K562 (cell line): Measurements from ENCODE around the gene BIRC5.

ENCODE experiments used
- ETV5 ChIP-seq: sonication (generic); formaldehyde crosslinking; IDR thresholded peaks from 2 replicates; pipeline ENCODE4 v1.4.0; 2020; ENCODE audit warnings: low read depth, mild to moderate bottlenecking, missing genetic modification reagents
- FOS ChIP-seq: IDR thresholded peaks from 3 replicates; pipeline ENCODE4 v1.6.1; 2011; ENCODE audit not compliant: insufficient read length; ENCODE audit errors: extremely low read depth
- ZNF589 ChIP-seq: fragments of 200-800 bp; sonication (Bioruptor generic); IDR thresholded peaks from 2 replicates; pipeline ENCODE4 v1.6.1; 2016; ENCODE audit warnings: low read depth, missing genetic modification characterization, missing compliant biosample characterization

DNA sequence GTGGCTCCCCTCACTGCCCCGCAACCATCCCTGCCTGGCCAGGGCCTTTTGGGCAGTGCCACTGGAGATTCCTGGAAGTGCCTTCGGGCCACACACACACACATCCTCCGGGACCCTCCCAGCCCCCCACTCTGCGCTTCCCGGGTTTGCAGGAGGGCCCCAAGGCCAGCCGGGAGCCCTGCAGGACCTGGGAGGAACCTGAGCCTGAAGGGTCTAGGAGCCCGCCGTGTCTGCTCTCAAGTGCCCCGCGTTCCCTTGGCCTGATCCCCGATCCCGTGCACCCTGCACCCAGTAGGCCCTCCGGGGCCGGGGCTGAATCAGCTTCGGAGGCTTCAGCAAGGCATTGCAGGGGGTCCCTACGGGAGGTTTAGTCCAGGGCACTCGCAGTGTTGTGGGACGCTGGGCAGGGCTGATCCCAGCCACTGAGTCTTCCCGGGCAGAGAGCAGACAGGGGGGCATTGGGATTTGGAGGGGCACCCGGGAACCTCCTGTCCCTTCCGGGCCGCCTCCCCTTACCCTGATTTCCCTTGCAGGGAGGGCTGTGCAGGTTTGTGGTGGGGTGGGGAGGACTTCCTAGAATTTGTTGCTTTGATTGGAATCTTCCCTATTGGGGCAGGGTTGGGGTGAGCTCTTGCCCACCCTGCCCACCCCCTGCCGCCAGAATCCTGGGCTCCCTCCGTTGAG, 54.3 kb downstream of the BIRC5 start:
- TF ChIP-seq FOS: no peak
- TF ChIP-seq ETV5: no peak
- no peak for TF ChIP-seq ZNF589 (CRISPR knock-in tag)
